ENCODE results near the gene NEK1.

NEK1 gene

DNA sequence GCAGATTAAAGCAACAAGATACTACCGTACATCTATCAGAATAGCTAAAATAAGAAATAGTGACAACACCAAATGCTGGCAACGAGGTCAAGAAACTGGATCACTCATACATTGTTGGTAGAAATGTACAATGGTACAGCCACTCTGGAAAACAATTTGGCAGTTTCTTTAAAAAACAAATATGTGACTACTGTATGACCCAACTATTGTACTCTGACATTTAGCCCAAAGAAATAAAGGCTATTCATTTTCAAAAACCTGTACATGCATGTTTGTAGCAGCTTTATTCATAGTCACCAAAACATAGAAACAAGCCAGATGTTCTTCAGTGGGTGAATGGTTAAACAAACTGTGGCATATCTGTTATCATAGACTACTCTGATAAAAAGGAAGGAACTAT, 16.2 kb upstream of the NEK1 start:
- TF ChIP-seq SIN3A (IDR thresholded peaks at IDR 0.05; ENCODE audit: borderline replicate concordance, insufficient read depth, low read length): no peak
- TF ChIP-seq, protein P1, sequence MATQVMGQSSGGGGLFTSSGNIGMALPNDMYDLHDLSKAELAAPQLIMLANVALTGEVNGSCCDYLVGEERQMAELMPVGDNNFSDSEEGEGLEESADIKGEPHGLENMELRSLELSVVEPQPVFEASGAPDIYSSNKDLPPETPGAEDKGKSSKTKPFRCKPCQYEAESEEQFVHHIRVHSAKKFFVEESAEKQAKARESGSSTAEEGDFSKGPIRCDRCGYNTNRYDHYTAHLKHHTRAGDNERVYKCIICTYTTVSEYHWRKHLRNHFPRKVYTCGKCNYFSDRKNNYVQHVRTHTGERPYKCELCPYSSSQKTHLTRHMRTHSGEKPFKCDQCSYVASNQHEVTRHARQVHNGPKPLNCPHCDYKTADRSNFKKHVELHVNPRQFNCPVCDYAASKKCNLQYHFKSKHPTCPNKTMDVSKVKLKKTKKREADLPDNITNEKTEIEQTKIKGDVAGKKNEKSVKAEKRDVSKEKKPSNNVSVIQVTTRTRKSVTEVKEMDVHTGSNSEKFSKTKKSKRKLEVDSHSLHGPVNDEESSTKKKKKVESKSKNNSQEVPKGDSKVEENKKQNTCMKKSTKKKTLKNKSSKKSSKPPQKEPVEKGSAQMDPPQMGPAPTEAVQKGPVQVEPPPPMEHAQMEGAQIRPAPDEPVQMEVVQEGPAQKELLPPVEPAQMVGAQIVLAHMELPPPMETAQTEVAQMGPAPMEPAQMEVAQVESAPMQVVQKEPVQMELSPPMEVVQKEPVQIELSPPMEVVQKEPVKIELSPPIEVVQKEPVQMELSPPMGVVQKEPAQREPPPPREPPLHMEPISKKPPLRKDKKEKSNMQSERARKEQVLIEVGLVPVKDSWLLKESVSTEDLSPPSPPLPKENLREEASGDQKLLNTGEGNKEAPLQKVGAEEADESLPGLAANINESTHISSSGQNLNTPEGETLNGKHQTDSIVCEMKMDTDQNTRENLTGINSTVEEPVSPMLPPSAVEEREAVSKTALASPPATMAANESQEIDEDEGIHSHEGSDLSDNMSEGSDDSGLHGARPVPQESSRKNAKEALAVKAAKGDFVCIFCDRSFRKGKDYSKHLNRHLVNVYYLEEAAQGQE (IDR thresholded peaks at IDR 0.05; ENCODE audit: insufficient read depth in 1 of 2, low read depth in 2 of 2, low read length in 2 of 2): no peak
- TF ChIP-seq POLR2AphosphoS5 (IDR thresholded peaks at IDR 0.05; ENCODE audit: low read depth, low read length): no peak
- no peak for TF ChIP-seq FOXP2 (optimal IDR thresholded peaks at IDR 0.05; ENCODE audit: borderline replicate concordance, extremely low read depth, extremely low read length, insufficient read depth)
- no peak for TF ChIP-seq TAF1 (IDR thresholded peaks at IDR 0.05; ENCODE audit: borderline replicate concordance, insufficient read depth, low read length)

DNA sequence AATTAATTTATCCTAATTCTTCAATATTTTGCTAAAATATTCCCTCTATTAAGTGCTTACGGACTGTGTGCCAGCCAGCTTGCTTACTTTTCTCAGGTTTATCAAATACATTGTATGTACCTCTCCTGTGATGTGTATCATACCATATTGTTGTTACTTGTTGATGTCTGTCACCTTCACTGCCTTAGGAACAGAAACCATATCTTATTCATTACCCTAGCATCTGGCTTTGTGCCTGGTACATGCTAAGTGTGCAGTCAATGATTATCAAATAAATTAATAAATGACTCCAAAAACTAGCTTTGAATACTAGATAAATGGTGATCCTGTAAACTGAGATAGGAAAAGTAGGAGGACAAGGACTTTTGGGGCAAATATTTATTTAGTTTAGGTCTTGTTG, 14.9 kb upstream of the NEK1 start:
- no peak for TF ChIP-seq SIN3A (IDR thresholded peaks at IDR 0.05; ENCODE audit: borderline replicate concordance, insufficient read depth, low read length)
- no peak for TF ChIP-seq POLR2AphosphoS5 (IDR thresholded peaks at IDR 0.05; ENCODE audit: low read depth, low read length)
- TF ChIP-seq TAF1 (IDR thresholded peaks at IDR 0.05; ENCODE audit: borderline replicate concordance, insufficient read depth, low read length): no peak
- no peak for TF ChIP-seq FOXP2 (optimal IDR thresholded peaks at IDR 0.05; ENCODE audit: borderline replicate concordance, extremely low read depth, extremely low read length, insufficient read depth)
- TF ChIP-seq, protein P1 (IDR thresholded peaks at IDR 0.05; ENCODE audit: insufficient read depth in 1 of 2, low read depth in 2 of 2, low read length in 2 of 2): no peak

DNA sequence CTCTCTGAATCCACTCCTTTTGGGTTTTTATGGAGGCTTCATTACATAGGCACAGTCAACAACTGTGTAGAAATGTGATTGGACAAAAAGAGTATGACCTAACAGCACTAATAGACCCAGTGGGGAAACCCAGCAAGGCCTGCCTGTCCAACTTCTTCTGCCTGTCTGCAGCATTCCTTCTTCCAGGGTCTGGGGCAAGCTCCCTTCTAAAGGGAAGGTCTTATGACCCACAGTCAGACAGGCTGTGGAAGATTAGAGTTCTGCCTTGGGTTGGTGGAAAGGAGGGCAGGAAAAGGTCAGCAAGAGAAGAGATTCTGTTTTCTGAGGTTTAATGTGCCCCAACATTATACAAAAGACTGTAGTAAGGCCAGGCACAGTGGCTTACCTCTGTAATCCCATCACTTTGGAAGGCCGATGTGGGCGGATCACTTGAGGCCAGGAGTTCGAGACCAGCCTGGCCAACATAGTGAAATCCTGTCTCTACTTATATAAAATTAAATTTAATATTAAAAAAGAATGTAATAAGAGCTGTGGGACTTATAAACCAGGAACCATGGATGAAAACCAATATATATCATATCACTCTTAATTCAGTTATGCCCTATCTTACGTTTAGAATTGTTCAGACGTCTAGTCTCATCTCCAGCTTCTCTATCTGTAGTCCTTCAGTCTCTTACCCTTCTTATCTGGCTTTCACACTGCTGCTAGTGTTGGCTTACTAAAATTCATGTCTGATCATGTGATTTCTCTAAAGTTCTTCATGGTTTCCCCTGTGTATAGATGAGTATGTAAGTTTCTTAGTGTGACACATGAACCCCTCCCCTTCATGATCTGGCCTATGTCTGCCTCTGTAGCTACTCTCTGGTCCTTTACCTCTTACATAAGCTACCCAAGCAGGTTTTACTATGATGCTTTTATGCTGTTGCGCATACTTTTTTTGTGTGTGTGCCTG, 14.2 kb upstream of the NEK1 start:
- TF ChIP-seq SIN3A (IDR thresholded peaks at IDR 0.05; ENCODE audit: borderline replicate concordance, insufficient read depth, low read length) (no peak), TAF1 (IDR thresholded peaks at IDR 0.05; ENCODE audit: borderline replicate concordance, insufficient read depth, low read length) (no peak), FOXP2 (optimal IDR thresholded peaks at IDR 0.05; ENCODE audit: borderline replicate concordance, extremely low read depth, extremely low read length, insufficient read depth) (no peak), POLR2AphosphoS5 (IDR thresholded peaks at IDR 0.05; ENCODE audit: low read depth, low read length) (no peak)
- TF ChIP-seq, protein P1 (IDR thresholded peaks at IDR 0.05; ENCODE audit: insufficient read depth in 1 of 2, low read depth in 2 of 2, low read length in 2 of 2): no peak

DNA sequence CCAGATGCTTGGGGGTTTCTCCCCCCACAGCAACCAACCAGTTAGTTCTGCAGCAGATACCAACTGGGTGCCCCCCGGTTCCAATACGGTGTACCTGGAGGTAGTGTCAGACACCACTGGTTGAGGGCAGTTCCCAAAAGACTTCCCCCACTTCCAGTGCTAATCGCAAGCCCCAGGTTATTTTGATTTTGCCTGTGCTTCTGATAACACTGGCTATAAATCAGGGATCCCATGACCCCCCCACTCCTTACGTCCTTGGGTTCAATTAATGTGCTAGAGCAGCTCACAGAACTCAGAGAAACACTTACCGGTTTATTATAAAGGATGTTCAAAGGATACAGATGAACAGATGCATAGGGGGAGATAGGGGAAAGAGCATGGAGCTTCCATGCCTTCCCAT, 13.5 kb upstream of the NEK1 start:
- TF ChIP-seq FOXP2 (optimal IDR thresholded peaks at IDR 0.05; ENCODE audit: borderline replicate concordance, extremely low read depth, extremely low read length, insufficient read depth): no peak
- TF ChIP-seq SIN3A (IDR thresholded peaks at IDR 0.05; ENCODE audit: borderline replicate concordance, insufficient read depth, low read length): no peak
- TF ChIP-seq POLR2AphosphoS5 (IDR thresholded peaks at IDR 0.05; ENCODE audit: low read depth, low read length): no peak
- TF ChIP-seq TAF1 (IDR thresholded peaks at IDR 0.05; ENCODE audit: borderline replicate concordance, insufficient read depth, low read length): no peak
- TF ChIP-seq, protein P1 (IDR thresholded peaks at IDR 0.05; ENCODE audit: insufficient read depth in 1 of 2, low read depth in 2 of 2, low read length in 2 of 2): no peak

All from PFSK-1 (cell line).